DOHH2 (cell line): ENCODE results near the gene RNLS.

Experiments
- H3F3A ChIP-seq: fragments of 200-600 bp; sonication (generic), shearing (Covaris generic); 2 replicates; pipeline ENCODE4 v1.6.0; 2016; ENCODE audit warnings: antibody characterized with exemption, mild to moderate bottlenecking; ENCODE audit not compliant: control insufficient read depth, insufficient read depth
- H3K27ac ChIP-seq: fragments of 200-600 bp; sonication (generic); 2 replicates; pipeline ENCODE4 v1.5.1; 2014; ENCODE audit warnings: low read depth, mild to moderate bottlenecking, low read length, moderate library complexity
- H3K27me3 ChIP-seq: fragments of 200-600 bp; sonication (generic); 2 replicates; pipeline ENCODE4 v1.6.1; 2014; ENCODE audit warnings: mild to moderate bottlenecking, low read length, mixed read lengths; ENCODE audit not compliant: control insufficient read depth
- H3K36me3 ChIP-seq: fragments of 200-600 bp; sonication (generic); 2 replicates; pipeline ENCODE4 v1.6.1; 2014; ENCODE audit warnings: mild to moderate bottlenecking, low read length, moderate library complexity, mixed read lengths; ENCODE audit not compliant: control insufficient read depth
- H3K4me1 ChIP-seq: fragments of 200-600 bp; sonication (generic); 2 replicates; pipeline ENCODE4 v1.6.1; 2014; ENCODE audit warnings: mild to moderate bottlenecking, low read length, mixed read lengths; ENCODE audit not compliant: control insufficient read depth
- H3K4me2 ChIP-seq: fragments of 200-600 bp; sonication (generic); 2 replicates; pipeline ENCODE4 v1.6.0; 2014; ENCODE audit warnings: mild to moderate bottlenecking, low read length, moderate library complexity
- H3K4me3 ChIP-seq: fragments of 200-600 bp; sonication (generic); 2 replicates; pipeline ENCODE4 v1.5.1; 2014; ENCODE audit warnings: mild to moderate bottlenecking, low read length, mixed read lengths
- H3K79me2 ChIP-seq: fragments of 200-600 bp; sonication (generic); 2 replicates; pipeline ENCODE4 v1.6.1; 2014; ENCODE audit warnings: mild to moderate bottlenecking, low read length, mixed read lengths; ENCODE audit not compliant: control insufficient read depth
- H3K9me2 ChIP-seq: fragments of 200-600 bp; sonication (generic); replicated peaks from 2 replicates; pipeline ENCODE4 v1.6.1; 2014; ENCODE audit warnings: mild to moderate bottlenecking, low read length, mixed read lengths; ENCODE audit not compliant: control insufficient read depth
- H3K9me3 ChIP-seq: fragments of 200-600 bp; sonication (generic); 2 replicates; pipeline ENCODE4 v1.6.1; 2014; ENCODE audit warnings: antibody characterized with exemption, low read length, mixed read lengths; ENCODE audit not compliant: control insufficient read depth, insufficient read depth
- H4K20me1 ChIP-seq: fragments of 200-600 bp; sonication (generic); 2 replicates; pipeline ENCODE4 v1.6.0; 2014; ENCODE audit warnings: low read depth, mild to moderate bottlenecking, antibody characterized with exemption, low read length, moderate library complexity; ENCODE audit not compliant: control insufficient read depth, insufficient read depth
- CTCF ChIP-seq: fragments of 200-600 bp; sonication (generic); IDR thresholded peaks from one replicate; pipeline ENCODE4 v1.5.1; 2014; ENCODE audit warnings: antibody characterized with exemption, mild to moderate bottlenecking, low read depth, low read length; ENCODE audit not compliant: poor library complexity, severe bottlenecking
- EZH2phosphoT487 ChIP-seq: fragments of 200-600 bp; sonication (generic); IDR thresholded peaks from 2 replicates; pipeline ENCODE4 v1.6.1; 2017; ENCODE audit warnings: borderline replicate concordance, mild to moderate bottlenecking, antibody characterized with exemption, low read length, moderate library complexity, mixed read lengths

The RNLS gene

GRCh38 chr10:88386204-88386788, 196.8 kb downstream of the RNLS start:
- peak overlapping the region; percentile 81 for H3K4me2 ChIP-seq
- no peaks in the 10 kb centered on the region for H4K20me1 ChIP-seq
- no peaks in the 10 kb centered on the region for H3K79me2 ChIP-seq
- peaks cover 52% of the 10 kb centered on the region for H3K36me3 ChIP-seq
- peaks cover 14% of the 10 kb centered on the region for H3K9me3 ChIP-seq
- no peaks in the 10 kb centered on the region for H3K9me2 ChIP-seq
- peaks cover 81% of the 10 kb centered on the region for H3K4me1 ChIP-seq
- H3K27me3 ChIP-seq: no peaks in the 10 kb centered on the region
- H3K27ac ChIP-seq: peak overlapping the region; percentile 97
- peaks cover 38% of the 10 kb centered on the region for H3F3A ChIP-seq
- TF ChIP-seq EZH2phosphoT487 (no peak), CTCF (no peak)
- peak overlapping the region; percentile 74 for H3K4me3 ChIP-seq

DNA sequence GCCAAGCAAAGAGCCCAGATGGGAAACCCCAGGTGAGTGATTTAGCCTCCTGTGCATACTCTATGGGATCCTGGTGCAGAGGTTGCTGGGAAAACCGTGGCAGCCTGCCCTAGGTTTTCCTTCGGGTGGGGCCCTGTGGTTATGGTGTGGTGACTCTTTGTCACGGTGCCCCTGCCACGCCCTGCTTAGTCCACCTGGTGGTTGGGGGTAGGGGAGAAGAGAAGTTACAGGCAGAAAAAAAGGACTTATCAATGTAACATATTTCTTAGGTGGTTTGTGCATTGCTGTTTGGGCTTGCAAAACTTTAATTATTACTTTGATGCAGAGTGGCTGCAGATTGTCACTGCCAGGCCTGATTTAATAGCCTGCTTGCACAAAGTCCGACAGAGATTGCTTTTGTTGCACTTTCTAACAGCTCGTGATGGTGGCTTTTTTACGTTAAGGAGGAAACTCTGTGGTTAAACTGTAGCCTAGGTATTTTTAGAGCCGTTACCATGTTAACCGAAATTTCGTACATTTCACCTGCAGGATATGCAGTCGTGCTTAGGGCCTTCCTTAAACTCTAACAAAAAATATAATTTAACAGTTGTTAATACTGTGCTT, 197.4 kb downstream of the RNLS start:
- Histone ChIP-seq H3K27me3 (no peaks in the 10 kb centered on the region), H3K27ac (peak overlapping the region; percentile 97), H3K4me3 (peak overlapping the region; percentile 74), H3K36me3 (peaks cover 52% of the 10 kb centered on the region), H3K4me1 (peaks cover 80% of the 10 kb centered on the region), H3K4me2 (peak overlapping the region; percentile 81), H4K20me1 (no peaks in the 10 kb centered on the region), H3K9me3 (peaks cover 14% of the 10 kb centered on the region), H3K79me2 (no peaks in the 10 kb centered on the region), H3K9me2 (no peaks in the 10 kb centered on the region), H3F3A (peaks cover 38% of the 10 kb centered on the region)
- TF ChIP-seq CTCF (no peak), EZH2phosphoT487 (no peak)

- peak overlapping the region; percentile 97 for H3K27ac ChIP-seq
- no peak for TF ChIP-seq CTCF
- no peak for TF ChIP-seq EZH2phosphoT487
These were observed 199.8 kb downstream of the RNLS start for GRCh38 chr10:88383276-88383675.

More at GRCh38 chr10:88383276-88383675, 199.8 kb downstream of the RNLS start:
- H3K4me3 ChIP-seq: peak overlapping the region; percentile 3; the same call in 1 of the 2 replicates
- peaks cover 14% of the 10 kb centered on the region for H3K9me3 ChIP-seq
- H3K4me1 ChIP-seq: peaks cover 55% of the 10 kb centered on the region
- no peaks in the 10 kb centered on the region for H4K20me1 ChIP-seq
- peaks cover 38% of the 10 kb centered on the region for H3F3A ChIP-seq
- peak overlapping the region; percentile 1; the same call in 1 of the 2 replicates for H3K4me2 ChIP-seq
- no peaks in the 10 kb centered on the region for H3K79me2 ChIP-seq
- no peaks in the 10 kb centered on the region for H3K27me3 ChIP-seq
- H3K36me3 ChIP-seq: peaks cover 44% of the 10 kb centered on the region
- H3K9me2 ChIP-seq: no peaks in the 10 kb centered on the region
